NCI-H1417 (cell line): Measurements from ENCODE around the gene ARNT2.

Experiments
- DNase-seq, 3 experiments: peaks; one replicate each; lab custom pipeline; 2025; lab: John Stamatoyannopoulos, UW

The ARNT2 gene

GRCh38 chr15:80442728-80443403, 38.7 kb downstream of the ARNT2 start:
- DNase-seq, result no peak

GRCh38 chr15:80444680-80445251, 40.6 kb downstream of the ARNT2 start:
- DNase-seq, result no peak

DNA sequence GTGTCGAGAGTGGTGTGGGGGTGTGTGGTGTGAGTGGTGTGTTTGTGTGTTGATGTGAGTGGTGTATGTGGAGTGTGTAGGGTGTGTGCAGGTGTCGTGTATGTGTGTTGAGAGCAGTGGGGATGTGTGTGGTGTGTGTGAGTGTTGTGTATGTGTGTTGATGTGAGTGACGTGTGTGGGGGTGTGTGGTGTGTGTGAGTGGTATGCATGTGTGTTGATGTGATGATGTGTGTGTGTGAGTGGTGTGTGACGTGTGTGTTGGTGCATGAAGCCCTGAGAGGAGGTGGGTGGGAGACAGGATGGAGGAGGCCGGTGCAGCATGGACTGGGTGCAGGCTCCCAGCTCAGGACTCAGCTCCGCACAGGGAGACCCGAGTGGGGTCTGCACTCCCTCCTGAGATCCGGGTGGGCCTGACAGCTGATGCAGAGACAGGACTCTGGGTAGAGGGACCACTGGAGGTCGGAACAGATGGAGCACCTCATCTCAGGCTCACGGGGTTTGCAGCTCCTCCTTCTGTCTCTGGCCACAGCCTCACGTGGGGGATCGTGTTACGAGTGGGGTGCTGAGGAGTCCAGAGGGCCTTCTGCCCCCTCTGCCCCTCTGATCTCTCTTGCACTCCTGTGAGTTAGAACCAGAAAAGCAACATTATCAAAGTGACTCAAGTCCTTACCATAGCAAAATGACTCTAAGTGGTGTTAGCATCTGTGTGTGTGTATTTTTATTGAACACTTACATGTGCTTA, 41.3 kb downstream of the ARNT2 start:
- no peak for DNase-seq

DNA sequence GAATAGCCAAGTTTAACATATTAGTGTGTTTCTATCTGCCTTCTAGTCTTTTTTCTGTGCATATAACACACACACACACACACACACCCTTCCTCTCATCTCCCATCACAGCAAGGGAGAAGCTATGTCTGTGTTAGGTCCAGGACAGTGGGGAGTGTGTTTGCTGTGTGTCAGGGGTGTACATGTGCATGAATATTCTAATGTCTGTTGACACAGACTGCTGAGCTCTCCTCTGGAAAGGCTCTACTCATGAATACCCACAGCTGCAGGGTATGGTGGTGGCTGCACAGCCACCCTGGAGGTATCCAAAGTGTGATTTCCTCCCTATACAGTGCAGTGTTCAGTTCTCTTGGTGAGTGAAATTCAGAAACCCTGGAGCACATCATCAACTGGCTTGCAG, 42.9 kb downstream of the ARNT2 start:
- DNase-seq, result peak in 1 of 3 experiments; percentile 13

- DNase-seq, result no peak
Measured at GRCh38 chr15:80449825-80450224, 45.6 kb downstream of the ARNT2 start.

- no peak for DNase-seq
Measured at GRCh38 chr15:80450811-80451321, 46.7 kb downstream of the ARNT2 start.

- DNase-seq, result peak in 2 of 3 experiments; percentile 36 to 77
Measured at GRCh38 chr15:80452166-80452565, 48.0 kb downstream of the ARNT2 start.

GRCh38 chr15:80455051-80455648, 51.0 kb downstream of the ARNT2 start:
- no peak for DNase-seq

- peak; percentile 62 to 80 (median 65) for DNase-seq
Measured at GRCh38 chr15:80455668-80456442, 51.7 kb downstream of the ARNT2 start.

DNA sequence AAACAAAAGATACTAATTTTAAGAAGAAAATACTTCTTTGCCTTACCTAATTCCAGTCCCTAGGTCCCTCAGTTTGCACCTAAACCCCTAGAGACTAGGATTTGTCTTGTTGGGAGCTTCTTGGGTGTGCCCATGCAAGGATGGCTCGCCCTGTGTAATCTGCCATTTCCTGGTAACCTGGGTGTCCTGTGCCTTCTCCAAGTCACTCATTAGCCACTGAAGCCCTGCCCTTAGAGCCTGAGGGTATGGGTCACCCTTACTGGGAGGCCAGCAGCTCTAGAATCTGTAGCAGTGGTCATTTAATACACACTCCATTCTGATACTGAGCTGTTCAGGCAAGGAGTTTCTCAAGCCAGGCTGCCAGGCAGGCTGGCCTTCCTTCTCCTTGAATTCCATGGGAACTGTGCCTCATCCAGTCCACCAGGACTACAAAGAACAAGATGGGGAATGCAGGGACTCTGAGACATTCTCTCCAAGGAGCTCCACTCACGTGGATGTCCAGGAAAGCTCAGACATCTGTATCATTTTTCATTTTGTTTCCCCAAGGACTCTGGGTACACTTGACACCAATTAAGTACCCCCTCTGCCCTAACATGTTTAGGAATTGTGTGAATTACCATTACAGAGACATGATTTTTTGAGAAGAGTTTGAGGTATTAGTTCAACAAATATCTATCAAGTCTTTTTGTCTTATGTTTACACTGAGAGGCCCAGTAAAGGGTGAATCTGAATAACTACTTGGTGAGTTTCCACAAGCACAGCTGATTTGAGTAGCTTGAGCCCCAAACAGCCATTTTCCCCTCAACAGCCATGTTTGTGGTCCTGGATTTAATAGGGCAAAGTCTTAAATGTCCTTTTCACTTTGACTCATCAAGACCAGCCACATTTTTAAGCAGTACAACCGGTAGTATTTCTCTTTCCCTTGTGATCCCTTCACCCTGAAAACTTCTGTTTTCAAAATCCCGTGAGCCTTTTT, 52.6 kb downstream of the ARNT2 start:
- DNase-seq, result no peak

GRCh38 chr15:80457896-80458295, 53.7 kb downstream of the ARNT2 start:
- peak in 1 of 3 experiments; percentile 12 for DNase-seq

DNA sequence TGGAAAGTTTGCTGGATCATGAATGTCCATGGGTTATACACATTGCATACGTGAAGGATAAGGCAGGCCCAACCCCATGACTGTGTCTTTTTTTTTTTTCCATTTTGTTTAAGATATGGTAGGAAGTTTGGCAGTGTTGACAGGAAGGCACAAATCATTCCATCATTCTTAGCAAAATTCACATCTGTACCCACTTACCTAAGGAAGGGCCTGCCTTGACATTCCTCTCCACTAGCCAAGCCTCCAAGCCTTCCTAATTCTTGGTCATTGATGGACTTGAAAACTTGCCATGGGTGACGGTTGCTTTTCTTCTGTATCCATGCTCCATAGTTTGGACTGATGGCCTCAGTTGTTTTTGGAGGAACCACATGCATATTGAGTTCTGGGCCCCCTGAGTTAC, 54.4 kb downstream of the ARNT2 start:
- DNase-seq, result no peak

DNA sequence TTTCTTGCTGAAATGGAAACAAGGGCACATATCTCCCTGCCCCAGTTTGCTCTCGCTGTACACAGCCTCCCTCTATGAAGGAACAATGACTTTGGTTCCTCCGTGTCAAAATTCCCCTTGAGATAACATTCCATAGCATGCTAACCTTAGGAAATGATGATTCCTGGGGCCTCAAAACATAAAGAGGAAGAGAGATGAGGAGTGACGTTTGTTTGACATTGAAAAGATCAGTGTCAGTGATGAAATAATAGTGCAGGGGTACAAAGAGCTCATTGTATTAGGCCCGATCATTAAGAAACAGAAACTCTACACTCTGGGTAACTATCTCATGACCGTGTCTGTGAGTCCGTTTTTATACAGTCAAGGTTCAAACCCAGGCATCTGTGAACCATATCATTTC, 55.2 kb downstream of the ARNT2 start:
- DNase-seq, result no peak

DNA sequence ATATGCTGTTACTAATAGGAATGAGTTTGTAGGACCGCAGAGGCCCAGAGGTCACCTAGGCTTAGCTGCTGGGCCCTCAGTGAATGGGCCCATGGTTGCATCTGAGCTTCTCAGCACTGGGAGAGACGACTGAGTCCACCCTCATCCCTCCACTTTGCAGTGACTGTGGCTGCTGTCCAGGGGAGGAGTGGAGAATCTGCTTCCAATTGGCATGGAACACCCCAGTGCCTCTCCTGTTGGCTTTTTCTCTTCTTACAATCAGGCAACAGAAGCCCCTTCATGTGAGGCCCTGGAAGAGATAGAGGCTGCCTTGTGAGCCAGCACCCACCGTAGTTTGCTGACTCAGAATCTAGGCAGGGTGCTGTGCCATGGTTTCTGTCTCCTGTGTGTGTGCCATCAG, 55.6 kb downstream of the ARNT2 start:
- no peak for DNase-seq

DNA sequence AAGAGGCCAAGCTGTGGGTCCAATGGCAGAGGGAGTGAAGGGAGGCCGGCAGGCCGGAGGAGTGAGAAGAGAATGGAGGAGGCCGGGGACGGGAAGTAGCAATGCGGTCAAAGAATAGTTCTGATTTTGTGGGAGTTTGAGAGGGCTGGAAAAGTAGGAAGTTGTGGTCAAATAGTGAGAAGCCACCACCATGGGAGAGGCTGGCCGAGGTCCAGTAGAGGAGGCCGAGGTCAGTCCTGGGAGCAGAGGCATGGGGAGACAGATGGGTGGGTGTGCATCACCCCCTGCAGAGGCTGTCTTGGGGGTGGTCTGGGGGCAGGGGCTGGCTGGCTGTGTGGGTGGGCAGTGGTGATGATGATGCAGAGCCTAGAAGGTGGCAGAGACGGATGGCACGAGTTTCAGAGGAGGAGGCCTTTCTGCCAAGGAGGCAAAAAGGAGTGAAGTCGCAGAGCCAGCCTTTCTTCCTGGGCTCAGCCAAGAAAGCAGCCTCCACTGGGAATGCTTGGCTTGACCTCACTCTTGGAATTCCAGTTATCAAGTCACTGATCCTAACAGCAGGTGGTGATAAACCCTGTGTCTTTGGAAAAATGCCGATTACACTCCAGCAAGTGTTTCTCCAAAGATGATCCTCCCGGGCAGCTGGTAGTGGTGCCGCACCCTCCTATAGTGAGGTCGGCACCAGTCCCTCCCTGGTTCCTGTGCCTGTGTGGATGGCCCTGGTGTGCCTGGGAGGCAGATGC, 57.3 kb downstream of the ARNT2 start:
- DNase-seq, result no peak

- no peak for DNase-seq
Measured at GRCh38 chr15:80462111-80462510, 57.9 kb downstream of the ARNT2 start.

DNA sequence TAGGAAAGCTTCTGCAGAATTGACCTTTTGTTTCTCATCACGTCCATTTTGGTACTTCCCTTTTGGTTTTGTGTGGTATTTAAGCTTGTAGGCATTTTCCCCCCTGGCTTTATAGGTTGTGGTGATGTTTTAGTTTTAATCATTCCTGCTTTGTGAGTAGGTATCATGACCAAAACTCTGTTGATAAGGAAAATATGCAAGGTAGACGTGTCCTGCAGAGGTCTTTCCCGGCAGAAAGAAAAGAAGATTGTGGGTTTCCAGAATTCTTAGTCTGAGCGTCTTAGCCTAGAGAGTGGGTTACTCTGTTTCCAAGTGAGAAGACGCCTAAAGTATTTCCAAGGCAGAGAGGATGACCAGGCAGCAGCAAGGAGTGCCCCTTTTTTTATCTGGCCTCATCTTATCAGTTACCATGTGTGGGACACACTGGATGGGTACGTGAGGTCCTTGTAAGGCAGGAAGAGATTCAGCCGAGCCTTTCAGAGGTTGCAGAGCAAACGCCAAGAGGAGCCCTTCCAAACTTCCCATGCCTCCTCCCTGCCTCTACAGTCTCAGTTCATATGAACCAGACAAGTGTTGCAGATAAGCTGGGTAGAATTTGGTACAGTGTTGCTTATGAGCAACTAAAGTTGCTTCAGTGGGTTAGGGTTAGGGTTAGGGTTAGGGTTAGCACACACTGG, 58.8 kb downstream of the ARNT2 start:
- no peak for DNase-seq

DNA sequence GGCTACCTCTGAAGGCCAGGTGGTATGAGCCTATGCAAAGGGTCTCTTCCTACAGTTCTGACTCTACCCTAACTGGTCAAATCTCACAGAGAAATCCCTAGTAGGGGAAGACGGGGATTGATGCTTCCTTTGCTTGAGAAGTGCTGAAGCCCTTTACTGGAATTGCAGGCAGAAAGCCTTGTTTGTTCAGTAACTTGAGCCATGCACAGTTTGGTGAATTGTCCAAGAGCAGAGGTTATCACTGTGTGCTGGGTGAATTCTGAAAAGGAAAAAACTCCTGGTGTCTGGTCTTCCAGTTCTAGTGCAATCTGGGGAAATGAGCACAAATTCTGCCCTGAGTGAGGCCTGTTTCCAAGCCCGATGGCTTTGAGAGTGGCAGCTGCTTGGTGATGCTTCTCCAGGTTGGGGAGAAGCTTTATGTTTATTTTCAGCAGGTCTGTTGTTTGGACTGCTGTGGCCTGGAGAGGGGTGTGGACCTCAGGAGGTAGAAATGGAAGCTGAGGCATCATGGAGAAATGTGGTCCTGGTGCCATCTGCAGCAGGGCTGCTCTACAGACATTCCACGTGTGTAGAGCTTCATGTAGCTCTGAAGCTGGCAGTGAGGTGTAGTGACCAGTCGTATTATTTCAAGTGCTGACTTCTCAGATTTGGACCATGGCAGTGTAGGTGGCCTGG, 60.9 kb downstream of the ARNT2 start:
- DNase-seq, result peak in 2 of 3 experiments; percentile 22 to 28

- DNase-seq, result no peak
Measured at GRCh38 chr15:80465626-80466005, 61.4 kb downstream of the ARNT2 start.
